Measurements from ENCODE around the gene LRWD1.

LRWD1 gene

DNA sequence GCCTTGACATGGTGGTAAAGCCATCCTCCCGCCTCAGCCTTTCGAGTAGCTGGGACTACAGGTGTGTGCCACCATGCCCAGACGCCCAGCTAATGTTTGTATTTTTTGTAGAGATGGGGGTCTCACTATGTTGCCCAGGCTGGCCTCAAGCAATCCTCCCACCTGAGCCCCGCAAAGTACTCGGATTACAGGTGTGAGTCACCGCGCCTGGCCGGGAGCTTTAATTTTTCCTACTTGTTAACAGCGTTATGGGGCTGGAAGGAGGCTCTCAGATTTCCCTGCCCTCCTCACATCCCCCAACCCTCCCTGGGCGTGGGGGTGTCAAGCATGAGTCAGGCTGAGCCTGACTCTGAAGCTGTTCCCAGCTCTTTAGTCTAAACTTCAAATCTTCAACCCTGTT lies 8.5 kb upstream of the LRWD1 start:
- H3K9ac ChIP-seq (ENCODE audit: low read depth, low read length), result no peak overlapping the region
- no peaks in the 10 kb centered on the region for H3K9me3 ChIP-seq (ENCODE audit: insufficient read depth, low read depth, low read length)
- no peak overlapping the region for H3K27ac ChIP-seq (ENCODE audit: low read depth, low read length)
- WGBS, result 95% methylated on average over 10 of the region's 10 CpGs
- peaks cover 36% of the 10 kb centered on the region for H3K36me3 ChIP-seq (ENCODE audit: insufficient read depth, low read length)
- H3K4me1 ChIP-seq (ENCODE audit: insufficient read depth, low read length), result peaks cover 6% of the 10 kb centered on the region; the same call in 1 of the 2 replicates
- no peaks in the 10 kb centered on the region for H3K27me3 ChIP-seq (ENCODE audit: insufficient read depth, low read length)
- no peak overlapping the region for H3K4me3 ChIP-seq (ENCODE audit: low read length)

DNA sequence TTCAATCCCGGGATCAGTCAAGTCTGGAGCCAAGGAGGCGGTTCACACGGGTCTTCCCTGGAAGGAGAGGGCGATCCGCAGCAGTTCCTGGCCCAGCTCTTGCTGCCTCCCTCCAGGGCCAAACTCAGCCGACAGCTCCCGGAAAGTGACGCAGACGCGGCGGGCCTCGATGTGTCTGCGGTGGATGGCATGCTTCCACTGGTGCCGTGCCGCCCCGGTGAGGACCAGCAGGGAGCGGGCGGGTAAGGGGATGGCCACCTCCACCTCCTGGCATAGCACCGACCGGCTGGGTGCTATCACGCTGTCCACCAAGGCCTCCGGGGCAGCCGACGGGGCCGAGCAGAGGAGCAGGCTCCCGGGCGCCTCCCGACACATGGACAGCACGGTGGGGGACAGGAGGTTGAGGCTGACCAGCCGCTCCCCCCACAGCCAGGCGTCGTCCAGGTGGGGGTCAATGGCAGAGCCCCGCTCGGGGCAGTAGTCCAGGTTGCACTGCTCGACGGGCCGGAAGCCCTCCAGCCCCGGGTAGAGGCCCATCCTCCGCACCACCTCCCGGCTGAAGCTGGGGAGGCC lies 7.3 kb upstream of the LRWD1 start:
- no peaks in the 10 kb centered on the region for H3K4me1 ChIP-seq (ENCODE audit: insufficient read depth, low read length)
- WGBS, result 95% methylated on average over 40 of the region's 40 CpGs
- no peaks in the 10 kb centered on the region for H3K9me3 ChIP-seq (ENCODE audit: insufficient read depth, low read depth, low read length)
- no peaks in the 10 kb centered on the region for H3K27me3 ChIP-seq (ENCODE audit: insufficient read depth, low read length)
- H3K27ac ChIP-seq (ENCODE audit: low read depth, low read length), result no peak overlapping the region
- H3K36me3 ChIP-seq (ENCODE audit: insufficient read depth, low read length), result peaks cover 36% of the 10 kb centered on the region
- no peak overlapping the region for H3K9ac ChIP-seq (ENCODE audit: low read depth, low read length)
- no peak overlapping the region for H3K4me3 ChIP-seq (ENCODE audit: low read length)

- Histone ChIP-seq H3K4me3 (ENCODE audit: low read length) (no peak overlapping the region), H3K27ac (ENCODE audit: low read depth, low read length) (no peak overlapping the region), H3K9ac (ENCODE audit: low read depth, low read length) (no peak overlapping the region), H3K9me3 (ENCODE audit: insufficient read depth, low read depth, low read length) (no peaks in the 10 kb centered on the region), H3K27me3 (ENCODE audit: insufficient read depth, low read length) (no peaks in the 10 kb centered on the region), H3K4me1 (ENCODE audit: insufficient read depth, low read length) (no peaks in the 10 kb centered on the region), H3K36me3 (ENCODE audit: insufficient read depth, low read length) (peaks cover 36% of the 10 kb centered on the region)
- 95% methylated on average over 24 of the region's 24 CpGs for WGBS
Observed at GRCh38 chr7:102459221-102459844, 5.5 kb upstream of the LRWD1 start.

GRCh38 chr7:102460467-102460866 lies 4.3 kb upstream of the LRWD1 start:
- Histone ChIP-seq H3K36me3 (ENCODE audit: insufficient read depth, low read length) (peaks cover 36% of the 10 kb centered on the region), H3K4me1 (ENCODE audit: insufficient read depth, low read length) (no peaks in the 10 kb centered on the region), H3K4me3 (ENCODE audit: low read length) (no peak overlapping the region), H3K27ac (ENCODE audit: low read depth, low read length) (no peak overlapping the region), H3K9ac (ENCODE audit: low read depth, low read length) (no peak overlapping the region), H3K9me3 (ENCODE audit: insufficient read depth, low read depth, low read length) (no peaks in the 10 kb centered on the region), H3K27me3 (ENCODE audit: insufficient read depth, low read length) (no peaks in the 10 kb centered on the region)
- 94% methylated on average over 8 of the region's 8 CpGs for WGBS

DNA sequence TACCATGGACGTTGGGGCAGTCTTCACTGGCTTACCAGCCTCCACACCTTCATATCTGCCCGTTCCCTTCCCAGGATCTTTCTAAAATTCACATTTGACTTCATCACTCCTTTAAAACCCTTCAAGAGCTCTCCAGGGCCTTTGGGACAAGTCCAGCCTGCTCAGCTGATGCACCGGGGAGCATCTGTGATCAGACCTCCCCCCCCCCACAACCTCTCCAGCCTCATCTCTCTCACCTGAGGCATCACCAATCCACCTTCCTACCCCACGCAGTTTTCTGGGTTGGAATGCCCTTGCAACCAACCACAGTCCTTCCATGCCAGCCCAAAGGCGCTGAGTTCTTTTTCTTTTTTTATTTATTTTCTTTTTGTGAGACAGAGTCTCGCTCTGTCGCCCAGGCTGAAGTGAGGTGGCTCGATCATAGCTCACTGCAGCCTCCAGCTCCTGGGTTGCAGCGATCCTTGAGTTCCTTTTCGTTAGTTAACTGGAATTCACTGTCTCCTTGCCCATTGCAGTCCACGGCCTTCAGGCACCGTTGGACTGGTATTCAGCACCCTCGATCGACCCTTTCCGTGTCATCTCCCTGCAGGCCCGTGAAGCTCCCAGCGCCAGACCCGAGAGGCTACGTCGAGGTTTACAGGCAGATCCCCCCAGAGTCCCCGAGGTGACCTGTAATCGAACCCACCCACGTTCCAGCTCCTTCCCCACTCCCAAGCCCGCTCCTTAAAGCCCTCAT lies 775 bp upstream of the LRWD1 start:
- Histone ChIP-seq H3K9me3 (ENCODE audit: insufficient read depth, low read depth, low read length) (no peaks in the 10 kb centered on the region), H3K27me3 (ENCODE audit: insufficient read depth, low read length) (no peaks in the 10 kb centered on the region), H3K36me3 (ENCODE audit: insufficient read depth, low read length) (peaks cover 11% of the 10 kb centered on the region), H3K9ac (ENCODE audit: low read depth, low read length) (peak overlapping the region; percentile 94), H3K27ac (ENCODE audit: low read depth, low read length) (peak overlapping the region; percentile 77), H3K4me3 (ENCODE audit: low read length) (peak overlapping the region; percentile 99), H3K4me1 (ENCODE audit: insufficient read depth, low read length) (no peaks in the 10 kb centered on the region)
- 18% methylated on average over 23 of the region's 24 CpGs for WGBS

GRCh38 chr7:102466097-102466496 lies 1.3 kb downstream of the LRWD1 start:
- no peaks in the 10 kb centered on the region for H3K4me1 ChIP-seq (ENCODE audit: insufficient read depth, low read length)
- peaks cover 14% of the 10 kb centered on the region for H3K36me3 ChIP-seq (ENCODE audit: insufficient read depth, low read length)
- H3K27me3 ChIP-seq (ENCODE audit: insufficient read depth, low read length), result no peaks in the 10 kb centered on the region
- 91% methylated on average over 7 of the region's 7 CpGs for WGBS
- H3K9me3 ChIP-seq (ENCODE audit: insufficient read depth, low read depth, low read length), result no peaks in the 10 kb centered on the region
- no peak overlapping the region for H3K27ac ChIP-seq (ENCODE audit: low read depth, low read length)
- H3K9ac ChIP-seq (ENCODE audit: low read depth, low read length), result no peak overlapping the region
- H3K4me3 ChIP-seq (ENCODE audit: low read length), result peak overlapping the region; percentile 99

DNA sequence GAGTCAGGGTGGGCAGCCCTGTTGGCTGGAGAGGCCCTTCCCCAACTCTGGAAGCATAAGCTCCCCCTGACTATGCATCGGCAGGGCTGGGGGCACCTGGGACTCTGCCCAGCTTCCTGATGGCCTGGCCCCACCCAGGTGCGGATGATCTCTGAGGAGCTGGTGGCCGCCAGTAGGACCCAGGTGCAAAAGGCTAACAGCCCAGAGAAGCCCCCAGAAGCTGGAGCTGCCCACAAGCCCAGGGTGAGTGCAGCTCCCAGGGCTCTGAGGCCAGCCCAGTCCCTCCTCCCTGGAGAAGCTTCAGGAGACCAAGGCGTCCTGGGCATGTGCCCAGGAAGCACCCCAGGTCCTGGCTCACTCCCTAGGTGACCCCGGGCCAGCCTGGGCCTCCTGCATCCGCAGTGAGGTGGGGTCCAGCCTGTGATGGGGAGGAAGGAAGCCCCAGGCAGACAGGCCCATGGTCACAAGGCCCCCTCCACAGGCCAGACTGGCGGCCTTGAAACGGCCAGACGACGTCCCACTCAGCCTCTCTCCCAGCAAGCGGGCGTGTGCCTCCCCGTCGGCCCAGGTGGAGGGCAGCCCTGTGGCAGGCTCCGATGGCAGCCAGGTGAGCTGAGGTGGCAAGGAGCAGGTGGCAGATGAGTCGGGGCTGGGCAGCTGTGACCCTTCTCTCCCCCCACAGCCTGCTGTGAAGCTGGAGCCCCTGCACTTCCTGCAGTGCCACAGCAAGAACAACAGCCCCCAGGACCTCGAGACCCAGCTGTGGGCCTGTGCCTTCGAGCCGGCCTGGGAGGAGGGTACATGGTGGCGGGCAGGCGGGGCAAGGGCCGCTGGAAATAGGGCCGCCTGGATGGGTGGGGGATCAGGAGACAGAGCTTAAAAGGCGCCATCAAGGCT lies 3.0 kb downstream of the LRWD1 start:
- Histone ChIP-seq H3K9me3 (ENCODE audit: insufficient read depth, low read depth, low read length) (no peaks in the 10 kb centered on the region), H3K4me3 (ENCODE audit: low read length) (no peak overlapping the region), H3K4me1 (ENCODE audit: insufficient read depth, low read length) (no peaks in the 10 kb centered on the region), H3K9ac (ENCODE audit: low read depth, low read length) (no peak overlapping the region), H3K36me3 (ENCODE audit: insufficient read depth, low read length) (peaks cover 23% of the 10 kb centered on the region), H3K27me3 (ENCODE audit: insufficient read depth, low read length) (no peaks in the 10 kb centered on the region), H3K27ac (ENCODE audit: low read depth, low read length) (no peak overlapping the region)
- 95% methylated on average over 24 of the region's 24 CpGs for WGBS

DNA sequence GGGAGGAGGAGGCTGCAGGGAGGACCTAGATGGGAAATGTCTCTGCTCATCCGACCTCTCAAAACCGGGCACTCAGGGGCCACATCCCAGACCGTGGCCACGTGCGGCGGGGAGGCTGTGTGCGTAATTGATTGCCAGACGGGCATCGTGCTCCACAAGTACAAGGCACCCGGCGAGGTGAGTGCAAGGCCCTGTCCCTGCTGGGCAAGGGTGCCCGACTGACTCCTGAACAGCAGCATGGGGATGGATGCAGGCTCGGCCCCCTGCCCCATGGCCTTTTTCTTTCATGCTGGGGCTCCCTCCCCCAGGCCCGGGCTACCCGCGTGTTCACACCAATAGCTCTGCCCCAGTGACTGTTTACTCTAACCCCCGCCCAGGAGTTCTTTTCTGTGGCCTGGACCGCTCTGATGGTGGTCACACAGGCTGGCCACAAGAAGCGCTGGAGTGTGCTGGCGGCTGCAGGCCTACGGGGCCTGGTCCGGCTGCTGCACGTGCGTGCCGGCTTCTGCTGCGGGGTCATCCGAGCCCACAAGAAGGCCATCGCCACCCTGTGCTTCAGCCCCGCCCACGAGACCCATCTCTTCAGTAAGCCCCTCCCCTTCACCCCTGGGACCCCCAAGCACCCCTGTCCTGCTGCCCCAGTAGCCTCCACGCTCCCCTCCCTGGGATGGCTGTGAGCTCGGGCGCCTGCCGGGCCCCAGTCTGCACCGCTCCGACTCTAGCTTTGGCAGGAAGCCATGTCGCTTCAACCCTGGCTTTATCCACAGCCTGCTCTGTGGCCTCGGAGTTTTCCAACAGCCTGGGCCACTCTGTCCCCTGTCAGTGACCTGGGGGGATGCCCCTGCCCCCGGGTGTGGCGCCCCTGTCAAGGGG lies 3.9 kb downstream of the LRWD1 start:
- H3K9ac ChIP-seq (ENCODE audit: low read depth, low read length), result no peak overlapping the region
- no peaks in the 10 kb centered on the region for H3K9me3 ChIP-seq (ENCODE audit: insufficient read depth, low read depth, low read length)
- no peak overlapping the region for H3K27ac ChIP-seq (ENCODE audit: low read depth, low read length)
- no peaks in the 10 kb centered on the region for H3K27me3 ChIP-seq (ENCODE audit: insufficient read depth, low read length)
- no peak overlapping the region for H3K4me3 ChIP-seq (ENCODE audit: low read length)
- 93% methylated on average over 40 of the region's 40 CpGs for WGBS
- H3K36me3 ChIP-seq (ENCODE audit: insufficient read depth, low read length), result peaks cover 31% of the 10 kb centered on the region
- H3K4me1 ChIP-seq (ENCODE audit: insufficient read depth, low read length), result no peaks in the 10 kb centered on the region

- Histone ChIP-seq H3K4me3 (ENCODE audit: low read length) (no peak overlapping the region), H3K4me1 (ENCODE audit: insufficient read depth, low read length) (no peaks in the 10 kb centered on the region), H3K9me3 (ENCODE audit: insufficient read depth, low read depth, low read length) (no peaks in the 10 kb centered on the region), H3K27ac (ENCODE audit: low read depth, low read length) (no peak overlapping the region), H3K9ac (ENCODE audit: low read depth, low read length) (no peak overlapping the region), H3K27me3 (ENCODE audit: insufficient read depth, low read length) (no peaks in the 10 kb centered on the region), H3K36me3 (ENCODE audit: insufficient read depth, low read length) (peaks cover 31% of the 10 kb centered on the region)
- 94% methylated on average over 24 of the region's 24 CpGs for WGBS
Observed at GRCh38 chr7:102469351-102469971, 4.7 kb downstream of the LRWD1 start.

Measured in HUES64 (cell line).